Activated CD4-positive, alpha-beta T cell treated with anti-CD3 and anti-CD28 coated beads, Interleukin-2, amount 10 ng/mL, durations not matched to agents 7 days and 5 days (primary cell): Measurements from ENCODE around the gene HOXB3. TPM values are rescaled to one million over a fixed set of nuclear protein-coding genes. Genes with fewer than 3 reads are reported as not detected.

Experiments
- CTCF ChIA-PET: fragments of 350-600 bp; sonication (Branson Sonifier 250); formaldehyde crosslinking; loops from one replicate; lab custom pipeline; 2021; ENCODE audit warnings: antibody characterized with exemption; lab: Charles Lee
- POLR2A ChIA-PET: fragments of 350-600 bp; sonication (Branson Sonifier 250); formaldehyde crosslinking; loops from one replicate; lab custom pipeline; 2021; ENCODE audit warnings: antibody characterized with exemption; lab: Charles Lee
- DNase-seq: peaks from one replicate; pipeline ENCODE4 v3.0.0-alpha.2; 2020
- H3K27ac Mint-ChIP-seq: one replicate; pipeline ENCODE4 v1.8.0; 2021; ENCODE audit warnings: mild to moderate bottlenecking, moderate library complexity, mixed read lengths
- H3K27me3 Mint-ChIP-seq: one replicate; pipeline ENCODE4 v1.8.0; 2021; ENCODE audit warnings: mixed read lengths
- H3K36me3 Mint-ChIP-seq: one replicate; pipeline ENCODE4 v1.8.0; 2021; ENCODE audit warnings: low read depth, mixed read lengths
- H3K4me1 Mint-ChIP-seq: one replicate; pipeline ENCODE4 v1.8.0; 2021; ENCODE audit warnings: mixed read lengths
- H3K4me3 Mint-ChIP-seq: one replicate; pipeline ENCODE4 v1.8.0; 2021; ENCODE audit warnings: mild to moderate bottlenecking, moderate library complexity, mixed read lengths
- H3K9me3 Mint-ChIP-seq: one replicate; pipeline ENCODE4 v1.8.0; 2021; ENCODE audit warnings: mixed read lengths
- microRNA-seq: library from miRNA; unstranded; fragments of <30 nt; microRNA quantifications from one replicate; pipeline ENCODE4 v1.2.0, GENCODE V29; 2021; ENCODE audit warnings: borderline microRNAs expressed, borderline replicate concordance
- total RNA-seq, 2 experiments: library from RNA; stranded (reverse); gene quantifications; one replicate each; pipeline ENCODE4 v1.2.3, GENCODE V29; 2021

HOXB3 gene
- total RNA-seq, 2 experiments from 2014 or later = 3.1 to 4.5 TPM

DNA sequence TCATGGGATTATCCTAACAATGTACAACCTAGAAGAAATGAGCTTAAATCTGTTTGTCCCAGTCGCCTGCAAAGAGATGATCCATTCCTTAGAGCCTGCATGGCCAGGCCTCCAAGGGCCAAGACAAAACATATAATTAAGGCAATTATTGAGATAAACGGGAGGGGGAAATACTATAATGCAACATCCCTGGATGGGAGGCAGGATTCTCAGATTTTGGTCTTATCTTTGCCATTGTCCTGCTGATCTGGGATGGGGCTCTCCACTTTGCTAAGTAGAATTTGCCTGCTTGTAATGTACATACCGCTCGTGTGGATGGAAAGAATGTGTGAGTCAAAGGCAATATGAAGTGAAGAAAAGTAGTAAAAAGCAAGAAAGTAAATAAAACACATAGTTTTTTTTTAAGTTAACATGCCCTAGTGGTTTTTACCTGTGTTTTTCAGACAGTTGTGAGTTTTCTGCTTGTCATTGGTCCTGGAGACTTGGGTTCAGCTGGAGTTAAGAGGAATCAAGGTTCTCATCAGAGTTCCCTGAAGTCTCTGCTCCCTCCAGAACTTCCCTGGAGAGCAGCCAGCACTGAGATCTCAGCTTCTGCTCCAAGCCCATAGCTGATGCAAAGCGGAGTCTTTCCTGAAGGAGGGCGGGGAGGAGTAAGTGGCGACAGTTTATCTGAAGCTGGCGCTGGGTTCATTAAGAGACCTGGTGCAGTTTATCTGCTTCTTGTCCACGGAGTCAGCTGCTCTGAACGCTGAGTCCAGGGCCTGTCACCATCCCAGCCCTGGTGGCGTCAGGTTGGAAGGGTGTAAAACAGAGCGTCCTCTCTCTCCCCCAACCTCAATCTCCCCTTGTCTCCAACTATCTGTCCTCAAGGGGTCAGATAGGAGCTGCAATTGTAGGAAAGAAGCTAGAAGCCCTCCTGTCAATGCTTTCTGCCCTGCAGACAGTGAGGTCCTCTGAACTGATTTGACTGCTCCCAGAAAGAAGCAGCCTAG, 89.3 kb downstream of the HOXB3 start:
- no peak for DNase-seq
- peaks cover 56% of the 10 kb centered on the region for H3K27me3 Mint-ChIP-seq
- no peaks in the 10 kb centered on the region for H3K36me3 Mint-ChIP-seq
- CTCF ChIA-PET = interaction anchor here (1.0 to 1.7 kb wide), 3 partner anchors 8 to 24 kb away, joined by 3 to 6 read pairs (median 4); no protein-coding TSS in a partner anchor
- H3K4me1 Mint-ChIP-seq = peaks cover 11% of the 10 kb centered on the region
- no peak overlapping the region for H3K27ac Mint-ChIP-seq
- H3K4me3 Mint-ChIP-seq = no peak overlapping the region
- no peaks in the 10 kb centered on the region for H3K9me3 Mint-ChIP-seq
- POLR2A ChIA-PET = no interaction called here

DNA sequence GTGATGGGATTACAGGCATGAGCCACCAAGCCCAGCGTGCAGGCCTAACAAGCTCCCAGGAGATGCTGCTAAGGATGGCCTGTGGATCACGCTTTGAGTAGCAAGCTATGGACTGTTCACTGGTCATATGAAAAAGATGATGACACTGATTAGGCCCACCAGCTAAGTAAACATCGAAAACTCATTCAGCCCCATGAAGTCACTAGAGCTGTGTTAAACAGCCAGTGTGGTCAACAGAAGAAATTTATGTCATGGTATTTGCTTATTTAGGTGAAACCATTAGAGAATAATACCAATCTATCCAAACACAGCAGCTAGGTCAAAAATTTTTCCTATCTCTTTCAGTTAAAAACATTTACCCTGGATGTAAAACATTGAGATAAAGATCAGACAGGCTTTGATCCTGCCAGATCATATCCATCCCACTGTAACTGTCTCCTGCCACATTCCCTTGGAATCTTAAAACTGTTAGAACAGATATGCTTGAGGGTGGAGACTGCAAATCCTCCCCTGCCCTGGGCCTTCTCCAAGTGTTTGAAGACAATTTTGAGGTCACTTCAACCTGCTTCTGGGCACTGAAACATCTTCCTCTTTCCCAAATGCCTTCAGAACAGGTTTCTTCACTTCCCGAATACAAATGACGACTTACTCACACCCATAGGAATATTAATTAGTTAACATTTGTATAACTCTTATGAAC, 90.2 kb downstream of the HOXB3 start:
- no peak overlapping the region for H3K27ac Mint-ChIP-seq
- peaks cover 64% of the 10 kb centered on the region for H3K27me3 Mint-ChIP-seq
- no peak for DNase-seq

DNA sequence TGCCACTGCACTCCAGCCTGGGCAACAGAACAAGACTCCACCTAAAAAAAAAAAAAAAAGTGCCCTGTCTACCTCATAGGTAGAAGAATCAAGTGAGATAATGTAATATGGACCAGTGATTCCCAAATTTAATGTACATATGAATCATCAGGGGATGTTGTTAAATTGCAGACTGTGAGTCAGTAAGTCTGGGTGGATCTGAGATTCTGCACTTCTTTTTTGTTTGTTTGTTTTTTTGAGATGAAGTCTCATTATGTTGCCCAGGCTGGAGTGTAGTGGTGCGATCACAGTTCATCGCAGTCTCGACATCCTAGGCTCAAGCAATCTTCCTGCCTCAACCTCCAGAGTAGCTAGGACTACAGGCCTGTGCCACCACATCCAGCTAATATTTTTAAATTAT, 90.8 kb downstream of the HOXB3 start:
- no peak overlapping the region for H3K27ac Mint-ChIP-seq

More for the DNA sequence above, 90.2 kb downstream of the HOXB3 start:
- Mint-ChIP-seq H3K9me3 (no peaks in the 10 kb centered on the region), H3K4me1 (peaks cover 4% of the 10 kb centered on the region), H3K4me3 (no peak overlapping the region), H3K36me3 (no peaks in the 10 kb centered on the region)
- POLR2A ChIA-PET = interaction anchor here (0.6 kb wide), 1 partner anchor 34 kb away, joined by 6 read pairs; no protein-coding TSS in a partner anchor
- CTCF ChIA-PET = no interaction called here

More for the DNA sequence above, 90.8 kb downstream of the HOXB3 start:
- ChIA-PET CTCF (interaction anchor here (1.2 kb wide), 1 partner anchor 14 kb away, joined by 4 read pairs; no protein-coding TSS in a partner anchor), POLR2A (no interaction called here)
- Mint-ChIP-seq H3K27me3 (peaks cover 70% of the 10 kb centered on the region), H3K9me3 (no peaks in the 10 kb centered on the region), H3K4me1 (no peaks in the 10 kb centered on the region), H3K4me3 (no peak overlapping the region), H3K36me3 (no peaks in the 10 kb centered on the region)
- no peak for DNase-seq

Small RNA genes within 50 kb of the gene (microRNA-seq; reads per million reads assigned to microRNA genes)
- gene MIR196A1 = not detected

Other genes with a start within 250 kb of the HOXB3 start
- 100 to 1,000 TPM; 123 to 144 TPM for gene SKAP1, start 160.0 kb downstream of the HOXB3 start, total RNA-seq
- not detected for gene HOXB1, start 59.2 kb downstream of the HOXB3 start, total RNA-seq
- gene HOXB2, start 45.1 kb downstream of the HOXB3 start, total RNA-seq = 1 to 10 TPM; 3.4 to 4.7 TPM
- 1 to 10 TPM; 3.3 to 3.6 TPM for gene HOXB4, start 11.9 kb downstream of the HOXB3 start, total RNA-seq
- gene HOXB5, start 3.5 kb upstream of the HOXB3 start, total RNA-seq = not detected
- not detected for gene HOXB6, start 14.7 kb upstream of the HOXB3 start, total RNA-seq
- gene HOXB7, start 20.8 kb upstream of the HOXB3 start, total RNA-seq = under 1 TPM; 0.25 to 0.30 TPM
- not detected for gene HOXB8, start 25.1 kb upstream of the HOXB3 start, total RNA-seq
- not detected for gene HOXB9, start 36.1 kb upstream of the HOXB3 start, total RNA-seq
- gene PRAC1, start 132.3 kb upstream of the HOXB3 start, total RNA-seq = not detected
- gene PRAC2, start 132.9 kb upstream of the HOXB3 start, total RNA-seq = not detected
- not detected for gene HOXB13, start 138.5 kb upstream of the HOXB3 start, total RNA-seq
- not detected for gene TTLL6, start 227.0 kb upstream of the HOXB3 start, total RNA-seq
- gene CALCOCO2, start 240.8 kb upstream of the HOXB3 start, total RNA-seq = 100 to 1,000 TPM; 171 to 214 TPM